ENCODE results near the gene PROX2.

- TF ChIP-seq, protein P1, sequence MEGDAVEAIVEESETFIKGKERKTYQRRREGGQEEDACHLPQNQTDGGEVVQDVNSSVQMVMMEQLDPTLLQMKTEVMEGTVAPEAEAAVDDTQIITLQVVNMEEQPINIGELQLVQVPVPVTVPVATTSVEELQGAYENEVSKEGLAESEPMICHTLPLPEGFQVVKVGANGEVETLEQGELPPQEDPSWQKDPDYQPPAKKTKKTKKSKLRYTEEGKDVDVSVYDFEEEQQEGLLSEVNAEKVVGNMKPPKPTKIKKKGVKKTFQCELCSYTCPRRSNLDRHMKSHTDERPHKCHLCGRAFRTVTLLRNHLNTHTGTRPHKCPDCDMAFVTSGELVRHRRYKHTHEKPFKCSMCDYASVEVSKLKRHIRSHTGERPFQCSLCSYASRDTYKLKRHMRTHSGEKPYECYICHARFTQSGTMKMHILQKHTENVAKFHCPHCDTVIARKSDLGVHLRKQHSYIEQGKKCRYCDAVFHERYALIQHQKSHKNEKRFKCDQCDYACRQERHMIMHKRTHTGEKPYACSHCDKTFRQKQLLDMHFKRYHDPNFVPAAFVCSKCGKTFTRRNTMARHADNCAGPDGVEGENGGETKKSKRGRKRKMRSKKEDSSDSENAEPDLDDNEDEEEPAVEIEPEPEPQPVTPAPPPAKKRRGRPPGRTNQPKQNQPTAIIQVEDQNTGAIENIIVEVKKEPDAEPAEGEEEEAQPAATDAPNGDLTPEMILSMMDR (optimal IDR thresholded peaks at IDR 0.05 in 1 of 3, IDR thresholded peaks at IDR 0.05 in 1 of 3, conservative IDR thresholded peaks at IDR 0.05 in 1 of 3; ENCODE audit: extremely low read depth in 1 of 3, insufficient read depth in 2 of 3, low read length in 3 of 3), result no peak
- no peak for TF ChIP-seq EZH2 (IDR thresholded peaks at IDR 0.05; ENCODE audit: low read length)
Observed at GRCh38 chr14:74881431-74882102, 5.6 kb upstream of the PROX2 start, which contains the start of gene DLST.
